B cell (primary cell): Measurements from ENCODE around the gene DNAI2.

Source experiments
- CTCF ChIP-seq: fragments of 200-600 bp; IDR thresholded peaks from one replicate; pipeline ENCODE4 v1.8.0; 2022; ENCODE audit warnings: antibody characterized with exemption, mild to moderate bottlenecking
- EZH2 ChIP-seq: IDR thresholded peaks from 2 replicates; pipeline ENCODE4 v1.6.1; 2012; ENCODE audit warnings: borderline replicate concordance, low read depth, mild to moderate bottlenecking, moderate library complexity, low read length; ENCODE audit not compliant: insufficient read depth, poor library complexity, severe bottlenecking

GRCh38 chr17:74244548-74244947 lies 29.5 kb upstream of the DNAI2 start:
- TF ChIP-seq CTCF (no peak), EZH2 (no peak)
